Mesendoderm (in vitro differentiated cells): ENCODE results near the gene TMEM108.

Experiments used
- DNase-seq: peaks from one replicate; pipeline ENCODE4 v3.0.0; 2013
- H2AK5ac ChIP-seq: 2 replicates; pipeline ENCODE4 v1.6.1; 2013; ENCODE audit warnings: low read length, inconsistent platforms
- H2BK120ac ChIP-seq: 2 replicates; pipeline ENCODE4 v1.6.1; 2013; ENCODE audit warnings: low read depth, mild to moderate bottlenecking, low read length, moderate library complexity, mixed read lengths
- H2BK15ac ChIP-seq: replicated peaks from 2 replicates; pipeline ENCODE4 v1.6.1; 2013; ENCODE audit warnings: low read depth, mild to moderate bottlenecking, moderate library complexity
- H2BK5ac ChIP-seq: 2 replicates; pipeline ENCODE4 v1.6.1; 2013; ENCODE audit warnings: low read length, inconsistent platforms
- H3K18ac ChIP-seq: 2 replicates; pipeline ENCODE4 v1.6.1; 2013; ENCODE audit warnings: mild to moderate bottlenecking, low read length, mixed read lengths
- H3K23ac ChIP-seq: one replicate; pipeline ENCODE4 v1.6.1; 2013; ENCODE audit warnings: low read length
- H3K27ac ChIP-seq: 2 replicates; pipeline ENCODE4 v1.5.1; 2013; ENCODE audit warnings: low read depth, mild to moderate bottlenecking, inconsistent platforms, low read length, moderate library complexity
- H3K27me3 ChIP-seq: 2 replicates; pipeline ENCODE4 v1.6.1; 2013; ENCODE audit warnings: low read length, control low read depth, mild to moderate bottlenecking, inconsistent platforms; ENCODE audit not compliant: insufficient read depth, poor library complexity
- H3K36me3 ChIP-seq: 2 replicates; pipeline ENCODE4 v1.6.1; 2013; ENCODE audit warnings: low read length, inconsistent platforms; ENCODE audit not compliant: control insufficient read depth, insufficient read depth
- H3K4ac ChIP-seq: one replicate; pipeline ENCODE4 v1.6.1; 2013; ENCODE audit warnings: low read depth, mild to moderate bottlenecking, low read length, moderate library complexity
- H3K4me1 ChIP-seq: 2 replicates; pipeline ENCODE4 v1.6.1; 2013; ENCODE audit warnings: low read depth, low read length, inconsistent platforms; ENCODE audit not compliant: control insufficient read depth
- H3K4me2 ChIP-seq: 2 replicates; pipeline ENCODE4 v1.6.1; 2013; ENCODE audit warnings: low read length
- H3K4me3 ChIP-seq: 2 replicates; pipeline ENCODE4 v1.5.1; 2013; ENCODE audit warnings: mild to moderate bottlenecking, low read length
- H3K56ac ChIP-seq: one replicate; pipeline ENCODE4 v1.6.1; 2013; ENCODE audit warnings: low read length
- H3K79me1 ChIP-seq: 2 replicates; pipeline ENCODE4 v1.6.1; 2013; ENCODE audit warnings: low read length, inconsistent platforms
- H3K79me2 ChIP-seq: 2 replicates; pipeline ENCODE4 v1.6.1; 2013; ENCODE audit warnings: mild to moderate bottlenecking, low read length; ENCODE audit not compliant: control insufficient read depth, insufficient read depth
- H3K9ac ChIP-seq: 2 replicates; pipeline ENCODE4 v1.6.1; 2013; ENCODE audit warnings: low read length, inconsistent platforms
- H4K5ac ChIP-seq: one replicate; pipeline ENCODE4 v1.6.1; 2013; ENCODE audit warnings: low read length
- H4K8ac ChIP-seq: one replicate; pipeline ENCODE4 v1.6.1; 2013; ENCODE audit warnings: low read depth, mild to moderate bottlenecking, control low read depth, low read length, moderate library complexity
- WGBS: extraction: QIAGEN DNeasy Blood & Tissue Kit; methylation state at CpG from one replicate; pipeline ENCODE4 v1.1.7; 2013; ENCODE audit warnings: low lambda C conversion rate, missing lambda C conversion rate; ENCODE audit not compliant: insufficient coverage; ENCODE audit errors: extremely low coverage; 5-methylcytosine and 5-hydroxymethylcytosine counted together

TMEM108 gene

GRCh38 chr3:133404920-133405319 is 366.7 kb downstream of the TMEM108 start:
- DNase-seq: no peak
- Histone ChIP-seq H3K79me2 (no peaks in the 10 kb centered on the region), H3K18ac (no peak overlapping the region), H3K36me3 (no peaks in the 10 kb centered on the region), H2BK15ac (no peak overlapping the region), H3K4ac (no peak overlapping the region), H3K27ac (no peak overlapping the region), H3K23ac (no peak overlapping the region), H2BK5ac (no peak overlapping the region), H3K56ac (no peak overlapping the region), H3K79me1 (no peaks in the 10 kb centered on the region), H3K4me2 (no peak overlapping the region), H3K27me3 (no peaks in the 10 kb centered on the region), H4K8ac (no peak overlapping the region), H2BK120ac (no peak overlapping the region), H3K9ac (no peak overlapping the region), H3K4me1 (no peaks in the 10 kb centered on the region), H3K4me3 (no peak overlapping the region), H4K5ac (no peak overlapping the region), H2AK5ac (no peak overlapping the region)
- WGBS: no CpG with 5 or more reads among the region's 3 CpGs

DNA sequence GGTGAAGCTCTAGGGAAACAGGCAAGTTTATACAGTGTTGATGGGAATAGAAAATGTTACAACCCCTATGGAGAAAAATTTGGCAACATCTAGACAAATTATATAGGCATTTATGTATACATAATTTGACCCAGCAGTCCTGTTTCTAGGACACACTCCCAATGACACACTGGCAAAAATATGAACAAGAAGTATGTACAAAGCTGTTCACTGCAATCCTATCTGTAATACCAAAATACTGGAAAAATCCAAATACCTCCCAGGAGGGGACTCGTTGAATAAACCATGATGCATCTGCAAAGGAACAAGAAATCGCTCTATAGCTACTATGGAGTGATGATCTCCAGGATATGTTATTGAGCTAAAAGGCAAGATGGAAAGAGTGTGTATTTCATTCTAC is 370.2 kb downstream of the TMEM108 start:
- no peak overlapping the region for H3K27ac ChIP-seq
- H3K27me3 ChIP-seq: no peaks in the 10 kb centered on the region
- H3K4ac ChIP-seq: no peak overlapping the region
- no peak overlapping the region for H3K4me3 ChIP-seq
- H3K4me1 ChIP-seq: no peaks in the 10 kb centered on the region
- no peak overlapping the region for H4K5ac ChIP-seq
- H2BK5ac ChIP-seq: no peak overlapping the region
- H3K9ac ChIP-seq: no peak overlapping the region
- H3K18ac ChIP-seq: no peak overlapping the region
- H2BK120ac ChIP-seq: no peak overlapping the region
- DNase-seq: no peak
- no peak overlapping the region for H4K8ac ChIP-seq
- WGBS: no CpG with 5 or more reads among the region's 2 CpGs
- H2AK5ac ChIP-seq: no peak overlapping the region
- no peaks in the 10 kb centered on the region for H3K79me2 ChIP-seq
- no peak overlapping the region for H3K56ac ChIP-seq
- no peak overlapping the region for H2BK15ac ChIP-seq
- H3K36me3 ChIP-seq: no peaks in the 10 kb centered on the region
- H3K79me1 ChIP-seq: no peaks in the 10 kb centered on the region
- H3K23ac ChIP-seq: no peak overlapping the region
- H3K4me2 ChIP-seq: no peak overlapping the region

DNA sequence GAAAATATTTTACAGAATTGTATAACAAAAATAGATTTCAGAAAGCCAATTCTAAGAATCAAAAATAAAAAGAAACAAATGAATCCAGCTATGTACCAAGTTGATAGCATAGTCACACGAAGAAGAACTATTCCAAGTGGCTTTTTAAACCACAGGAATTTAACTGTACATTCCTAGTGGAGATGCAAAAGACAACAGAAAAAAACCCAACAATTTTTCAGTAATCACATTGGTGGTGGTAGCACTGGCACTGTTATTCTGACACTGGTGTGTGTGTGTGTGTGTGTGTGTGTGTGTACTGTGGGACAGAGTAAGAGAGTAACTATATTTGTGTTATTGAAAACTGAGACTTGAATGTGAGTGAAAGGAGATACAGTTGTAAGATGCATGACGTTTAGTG is 370.8 kb downstream of the TMEM108 start:
- no peak overlapping the region for H3K4me3 ChIP-seq
- DNase-seq: no peak
- H2AK5ac ChIP-seq: no peak overlapping the region
- no peaks in the 10 kb centered on the region for H3K79me2 ChIP-seq
- no peak overlapping the region for H3K23ac ChIP-seq
- H3K4me2 ChIP-seq: no peak overlapping the region
- H3K27ac ChIP-seq: no peak overlapping the region
- H3K9ac ChIP-seq: no peak overlapping the region
- H2BK5ac ChIP-seq: no peak overlapping the region
- no peak overlapping the region for H3K56ac ChIP-seq
- no peaks in the 10 kb centered on the region for H3K27me3 ChIP-seq
- WGBS: no CpG with 5 or more reads among the region's 2 CpGs
- H3K4ac ChIP-seq: no peak overlapping the region
- no peaks in the 10 kb centered on the region for H3K4me1 ChIP-seq
- H3K79me1 ChIP-seq: no peaks in the 10 kb centered on the region
- no peak overlapping the region for H3K18ac ChIP-seq
- H4K8ac ChIP-seq: no peak overlapping the region
- no peak overlapping the region for H2BK120ac ChIP-seq
- H2BK15ac ChIP-seq: no peak overlapping the region
- H3K36me3 ChIP-seq: no peaks in the 10 kb centered on the region
- H4K5ac ChIP-seq: no peak overlapping the region

DNA sequence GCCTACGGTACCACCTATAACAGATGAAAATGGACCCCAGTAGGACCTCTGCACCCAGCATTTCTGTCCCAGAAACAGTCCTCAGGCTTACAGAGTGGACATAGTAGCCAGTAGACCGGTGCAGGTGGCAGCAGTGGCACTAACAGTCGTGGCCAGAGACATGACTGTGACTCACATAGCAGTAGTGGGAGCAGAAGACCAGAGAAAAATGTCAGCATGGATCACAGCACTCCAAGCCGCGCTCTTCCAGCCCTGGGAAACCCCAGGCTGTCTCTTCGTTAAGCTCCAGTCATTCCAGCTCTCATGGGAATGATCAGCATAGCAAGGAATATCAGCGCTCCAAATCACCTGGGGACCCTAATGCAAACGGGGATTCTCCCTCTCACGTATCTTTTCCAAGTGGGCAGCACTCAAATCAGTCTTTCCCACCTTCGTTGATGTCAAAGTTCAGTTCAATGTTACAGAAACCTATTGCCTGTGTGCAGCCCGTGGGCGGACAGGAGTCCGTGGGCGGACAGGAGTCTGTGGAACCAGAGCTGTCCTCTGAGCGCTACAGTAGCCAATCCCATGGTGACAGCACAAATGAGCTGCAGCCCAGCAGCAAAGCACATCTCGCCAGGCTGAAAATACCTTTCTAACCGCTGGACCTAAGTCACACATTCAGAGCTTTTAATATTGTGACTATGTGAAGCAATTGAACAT is 372.2 kb downstream of the TMEM108 start:
- no peak overlapping the region for H2BK5ac ChIP-seq
- no CpG with 5 or more reads among the region's 17 CpGs for WGBS
- no peak for DNase-seq

DNA sequence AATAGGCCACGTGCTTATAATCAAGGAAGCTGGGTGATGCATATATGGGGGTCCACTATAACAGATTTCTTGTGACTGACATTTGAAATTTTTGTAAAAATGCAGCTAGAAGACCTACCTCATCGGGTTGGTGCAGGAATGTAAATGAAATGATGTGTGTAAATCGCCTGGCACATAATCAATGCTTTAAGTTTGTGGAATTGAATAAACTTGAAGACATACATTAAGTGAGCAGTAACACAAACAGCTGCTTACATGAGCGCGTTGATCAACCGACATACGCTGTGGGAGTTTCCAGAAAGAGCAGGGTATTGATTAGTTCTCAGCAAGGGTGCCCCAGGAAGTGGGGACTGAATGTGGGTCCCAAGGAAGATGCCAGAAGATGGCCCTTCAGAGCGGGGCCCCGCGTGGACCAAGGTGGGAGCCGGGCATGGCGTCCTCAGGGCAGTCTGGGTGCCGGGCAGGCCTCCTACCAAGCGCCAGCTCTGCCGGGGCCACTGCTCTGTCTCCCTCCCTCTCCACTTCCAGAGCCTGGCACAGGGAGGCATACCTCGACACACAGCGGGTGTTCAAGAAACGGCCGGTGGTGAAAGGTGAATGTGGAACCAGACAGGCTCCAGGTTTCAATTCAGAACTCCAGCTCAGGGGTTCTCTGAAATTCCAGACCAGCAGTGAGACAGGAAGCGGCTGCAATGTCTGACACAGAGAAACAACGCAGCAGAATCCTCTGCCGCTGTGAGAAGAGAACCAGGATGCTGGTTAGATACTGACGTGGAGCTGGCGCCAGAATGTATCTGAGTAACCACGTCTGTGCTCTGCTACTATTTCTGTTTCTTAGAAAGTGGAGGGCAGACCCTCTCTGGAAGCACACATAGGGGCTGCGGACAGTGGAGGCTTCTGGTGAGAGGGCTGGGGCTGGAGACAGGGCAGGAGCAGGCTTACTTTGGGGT is 374.3 kb downstream of the TMEM108 start:
- no CpG with 5 or more reads among the region's 26 CpGs for WGBS
- no peak overlapping the region for H3K56ac ChIP-seq
- H2BK5ac ChIP-seq: no peak overlapping the region
- no peaks in the 10 kb centered on the region for H3K79me2 ChIP-seq
- H3K18ac ChIP-seq: no peak overlapping the region
- H3K4me1 ChIP-seq: no peaks in the 10 kb centered on the region
- no peak overlapping the region for H3K27ac ChIP-seq
- H3K4me3 ChIP-seq: no peak overlapping the region
- H4K8ac ChIP-seq: no peak overlapping the region
- H3K27me3 ChIP-seq: no peaks in the 10 kb centered on the region
- no peak overlapping the region for H2BK120ac ChIP-seq
- no peak overlapping the region for H4K5ac ChIP-seq
- no peak overlapping the region for H3K4me2 ChIP-seq
- H3K79me1 ChIP-seq: no peaks in the 10 kb centered on the region
- DNase-seq: no peak
- no peak overlapping the region for H2AK5ac ChIP-seq
- H2BK15ac ChIP-seq: no peak overlapping the region
- H3K9ac ChIP-seq: no peak overlapping the region
- no peak overlapping the region for H3K23ac ChIP-seq
- H3K4ac ChIP-seq: no peak overlapping the region
- H3K36me3 ChIP-seq: no peaks in the 10 kb centered on the region

More for the DNA sequence above, 372.2 kb downstream of the TMEM108 start:
- H4K8ac ChIP-seq: no peak overlapping the region
- no peaks in the 10 kb centered on the region for H3K36me3 ChIP-seq
- no peak overlapping the region for H3K18ac ChIP-seq
- H3K4me1 ChIP-seq: no peaks in the 10 kb centered on the region
- H3K23ac ChIP-seq: no peak overlapping the region
- H2AK5ac ChIP-seq: no peak overlapping the region
- no peaks in the 10 kb centered on the region for H3K79me1 ChIP-seq
- H3K27me3 ChIP-seq: no peaks in the 10 kb centered on the region
- no peak overlapping the region for H3K4me2 ChIP-seq
- no peaks in the 10 kb centered on the region for H3K79me2 ChIP-seq
- H3K27ac ChIP-seq: no peak overlapping the region
- H2BK120ac ChIP-seq: no peak overlapping the region
- H3K4ac ChIP-seq: no peak overlapping the region
- no peak overlapping the region for H3K4me3 ChIP-seq
- H4K5ac ChIP-seq: no peak overlapping the region
- H2BK15ac ChIP-seq: no peak overlapping the region
- H3K9ac ChIP-seq: no peak overlapping the region
- no peak overlapping the region for H3K56ac ChIP-seq
